Measurements from ENCODE around the gene EMC8. TPM values are rescaled to one million over a fixed set of nuclear protein-coding genes. Genes with fewer than 3 reads are reported as not detected.
A peak's percentile ranks its signal among the peaks of the same experiment; 100 is the strongest.
"Not testable (repeated sequence)": the region's sequence is repeated elsewhere in the genome, so short reads cannot be mapped to it uniquely, and the experiment has no call there.

EMC8 gene
- total and polyA plus RNA-seq, 5 experiments from 2014 or later, result 21.6 to 38.7 (median 28.6) TPM

GRCh38 chr16:85819771-85820170 is 20.4 kb upstream of the EMC8 start:
- Mint-ChIP-seq H3K4me1 (peaks cover 2 to 17% (median 12%) of the 10 kb centered on the region in 4 donors), H3K27ac (no peak overlapping the region), H3K4me3 (no peak overlapping the region), H3K27me3 (peaks cover 0 to 18% (median 3%) of the 10 kb centered on the region in 5 donors), H3K36me3 (no peaks in the 10 kb centered on the region), H3K9me3 (no peaks in the 10 kb centered on the region)
- no peak for ATAC-seq
- POLR2A ChIA-PET, result no interaction called here
- no peak for DNase-seq

- peaks cover 2 to 17% (median 12%) of the 10 kb centered on the region in 4 donors for H3K4me1 Mint-ChIP-seq
- no peaks in the 10 kb centered on the region for H3K9me3 Mint-ChIP-seq
- DNase-seq, result peak; percentile 68 to 90 (median 79)
- POLR2A ChIA-PET, result no interaction called here
- peaks cover 0 to 20% (median 5%) of the 10 kb centered on the region in 5 donors for H3K27me3 Mint-ChIP-seq
- no peaks in the 10 kb centered on the region for H3K36me3 Mint-ChIP-seq
- H3K27ac Mint-ChIP-seq, result peak overlapping the region in 1 of 10 donors; percentile 9
- H3K4me3 Mint-ChIP-seq, result no peak overlapping the region
- peak; percentile 80 for ATAC-seq
Measured at GRCh38 chr16:85819245-85819644, 19.9 kb upstream of the EMC8 start.

GRCh38 chr16:85817195-85817594 is 17.9 kb upstream of the EMC8 start:
- Mint-ChIP-seq H3K4me1 (peaks cover 2 to 17% (median 12%) of the 10 kb centered on the region in 4 donors), H3K27me3 (peaks cover 1 to 30% (median 11%) of the 10 kb centered on the region in 5 donors)
- not testable (repeated sequence) for H3K4me3 Mint-ChIP-seq, H3K9me3 Mint-ChIP-seq, H3K36me3 Mint-ChIP-seq, H3K27ac Mint-ChIP-seq, ATAC-seq, DNase-seq
- POLR2A ChIA-PET, result interaction anchor here (0.6 to 0.7 kb wide), 2 partner anchors 9 to 144 kb away, joined by 5 read pairs; no protein-coding TSS in a partner anchor

- DNase-seq (no peak), ATAC-seq (no peak)
- H3K27ac Mint-ChIP-seq, result no peak overlapping the region
- H3K36me3 Mint-ChIP-seq, result no peaks in the 10 kb centered on the region
- H3K4me1 Mint-ChIP-seq, result peaks cover 2 to 10% (median 7%) of the 10 kb centered on the region in 4 donors
- H3K4me3 Mint-ChIP-seq, result no peak overlapping the region
- peaks cover 1 to 38% (median 16%) of the 10 kb centered on the region in 5 donors for H3K27me3 Mint-ChIP-seq
- H3K9me3 Mint-ChIP-seq, result no peaks in the 10 kb centered on the region
- POLR2A ChIA-PET, result no interaction called here
Measured at GRCh38 chr16:85816159-85816558, 16.8 kb upstream of the EMC8 start.

GRCh38 chr16:85812811-85813700 is 13.7 kb upstream of the EMC8 start:
- Mint-ChIP-seq H3K4me1 (no peaks in the 10 kb centered on the region), H3K27ac (no peak overlapping the region), H3K36me3 (peaks cover 0 to 4% (median 0%) of the 10 kb centered on the region in 3 donors), H3K9me3 (no peaks in the 10 kb centered on the region), H3K27me3 (peaks cover 1 to 41% (median 16%) of the 10 kb centered on the region in 5 donors), H3K4me3 (no peak overlapping the region)
- ATAC-seq (no peak), DNase-seq (no peak)
- POLR2A ChIA-PET, result no interaction called here

- no peak for DNase-seq
Measured at GRCh38 chr16:85812031-85812807, 12.9 kb upstream of the EMC8 start.

GRCh38 chr16:85810742-85811115 is 11.4 kb upstream of the EMC8 start:
- H3K9me3 Mint-ChIP-seq, result no peaks in the 10 kb centered on the region
- DNase-seq (peak in 1 of 10 donors; percentile 30), ATAC-seq (peak in 1 of 2 donors; percentile 8)
- peaks cover 0 to 2% (median 0%) of the 10 kb centered on the region in 4 donors for H3K4me1 Mint-ChIP-seq
- H3K36me3 Mint-ChIP-seq, result peaks cover 11 to 21% (median 12%) of the 10 kb centered on the region in 3 donors
- no peak overlapping the region for H3K27ac Mint-ChIP-seq
- POLR2A ChIA-PET, result no interaction called here
- H3K4me3 Mint-ChIP-seq, result no peak overlapping the region
- peaks cover 0 to 30% (median 13%) of the 10 kb centered on the region in 5 donors for H3K27me3 Mint-ChIP-seq

More at GRCh38 chr16:85812031-85812807, 12.9 kb upstream of the EMC8 start:
- H3K27ac Mint-ChIP-seq, result peak overlapping the region in 1 of 10 donors; percentile 59
- peaks cover 0 to 39% (median 14%) of the 10 kb centered on the region in 5 donors for H3K27me3 Mint-ChIP-seq
- POLR2A ChIA-PET, result no interaction called here
- ATAC-seq, result no peak
- H3K4me3 Mint-ChIP-seq, result no peak overlapping the region
- no peaks in the 10 kb centered on the region for H3K9me3 Mint-ChIP-seq
- no peaks in the 10 kb centered on the region for H3K4me1 Mint-ChIP-seq
- H3K36me3 Mint-ChIP-seq, result peaks cover 0 to 6% (median 2%) of the 10 kb centered on the region in 3 donors

GRCh38 chr16:85810097-85810741 is 10.9 kb upstream of the EMC8 start:
- peak overlapping the region in 2 of 10 donors; percentile 29 to 73 for H3K27ac Mint-ChIP-seq
- no peaks in the 10 kb centered on the region for H3K9me3 Mint-ChIP-seq
- H3K4me3 Mint-ChIP-seq, result no peak overlapping the region
- DNase-seq, result peak in 1 of 10 donors; percentile 27
- ATAC-seq, result peak in 1 of 2 donors; percentile 16
- H3K4me1 Mint-ChIP-seq, result peaks cover 0 to 2% (median 0%) of the 10 kb centered on the region in 4 donors
- POLR2A ChIA-PET, result no interaction called here
- peaks cover 0 to 28% (median 13%) of the 10 kb centered on the region in 5 donors for H3K27me3 Mint-ChIP-seq
- H3K36me3 Mint-ChIP-seq, result peaks cover 12 to 26% (median 14%) of the 10 kb centered on the region in 3 donors

- Mint-ChIP-seq H3K27ac (peak overlapping the region in 1 of 10 donors; percentile 73), H3K27me3 (peaks cover 0 to 22% (median 12%) of the 10 kb centered on the region in 5 donors), H3K36me3 (peaks cover 14 to 31% (median 17%) of the 10 kb centered on the region in 3 donors), H3K4me1 (peaks cover 0 to 4% (median 3%) of the 10 kb centered on the region in 4 donors), H3K4me3 (no peak overlapping the region), H3K9me3 (no peaks in the 10 kb centered on the region)
- POLR2A ChIA-PET, result interaction anchor here (0.6 kb wide), 1 partner anchor 36 kb away, joined by 3 read pairs; no protein-coding TSS in a partner anchor
- ATAC-seq, result no peak
- no peak for DNase-seq
Measured at GRCh38 chr16:85809645-85810044, 10.3 kb upstream of the EMC8 start.

- Mint-ChIP-seq H3K9me3 (no peaks in the 10 kb centered on the region), H3K4me1 (peaks cover 1 to 7% (median 5%) of the 10 kb centered on the region in 4 donors), H3K4me3 (no peak overlapping the region), H3K36me3 (peaks cover 14 to 39% (median 17%) of the 10 kb centered on the region in 3 donors), H3K27me3 (peaks cover 0 to 22% (median 11%) of the 10 kb centered on the region in 5 donors), H3K27ac (no peak overlapping the region)
- POLR2A ChIA-PET, result interaction anchor here (0.6 kb wide), 2 partner anchors 35 to 269 kb away, joined by 3 to 4 read pairs; no protein-coding TSS in a partner anchor
- peak in 1 of 10 donors; percentile 34 for DNase-seq
- ATAC-seq, result no peak
Measured at GRCh38 chr16:85808926-85809325, 9.6 kb upstream of the EMC8 start.

- H3K4me1 Mint-ChIP-seq, result peaks cover 6 to 15% (median 11%) of the 10 kb centered on the region in 4 donors
- POLR2A ChIA-PET, H3K4me3 Mint-ChIP-seq: not testable (repeated sequence)
Measured at GRCh38 chr16:85808104-85808503, 8.8 kb upstream of the EMC8 start.

GRCh38 chr16:85807340-85807739 is 8.0 kb upstream of the EMC8 start:
- Mint-ChIP-seq H3K36me3 (peaks cover 14 to 54% (median 24%) of the 10 kb centered on the region in 3 donors), H3K27me3 (peaks cover 0 to 12% (median 9%) of the 10 kb centered on the region in 5 donors), H3K4me1 (peaks cover 12 to 23% (median 16%) of the 10 kb centered on the region in 4 donors)
- POLR2A ChIA-PET, H3K27ac Mint-ChIP-seq, ATAC-seq, H3K9me3 Mint-ChIP-seq, H3K4me3 Mint-ChIP-seq: not testable (repeated sequence)
- peak in 1 of 10 donors; percentile 4 for DNase-seq

More at GRCh38 chr16:85808104-85808503, 8.8 kb upstream of the EMC8 start:
- ATAC-seq, H3K27ac Mint-ChIP-seq, H3K9me3 Mint-ChIP-seq: not testable (repeated sequence)
- DNase-seq, result peak in 1 of 10 donors; percentile 4
- peaks cover 0 to 18% (median 11%) of the 10 kb centered on the region in 5 donors for H3K27me3 Mint-ChIP-seq
- peaks cover 14 to 47% (median 19%) of the 10 kb centered on the region in 3 donors for H3K36me3 Mint-ChIP-seq

Measured in naive thymus-derived CD8-positive, alpha-beta T cell (primary cell).